A673 (cell line): ENCODE measurements around the gene BTBD9.

Experiments
- CTCF ChIP-seq: fragments of 300-800, 200-600 bp; sonication (generic); conservative IDR thresholded peaks from 2 replicates; pipeline ENCODE4 v1.5.1; 2017; ENCODE audit warnings: low read depth, mild to moderate bottlenecking, antibody characterized with exemption, low read length, moderate library complexity, mixed read lengths
- EZH2 ChIP-seq: fragments of 200-600 bp; sonication (generic); IDR thresholded peaks from 2 replicates; pipeline ENCODE4 v1.6.1; 2017; ENCODE audit warnings: borderline replicate concordance, low read depth, mild to moderate bottlenecking, mixed read lengths, antibody characterized with exemption, low read length; ENCODE audit not compliant: poor library complexity, severe bottlenecking

- TF ChIP-seq EZH2 (no peak), CTCF (no peak)
These were observed 186.7 kb downstream of the BTBD9 start for GRCh38 chr6:38452816-38453660.
